BE2C (cell line): ENCODE measurements around the gene PRPF40B.

Experiments
- DNase-seq: peaks from one replicate; pipeline ENCODE4 v3.0.0-alpha.2; 2020
- H3K27me3 ChIP-seq: fragments of 250-450 bp; sonication (Bioruptor Pico); 2 replicates; pipeline ENCODE4 v1.5.1; 2020; ENCODE audit warnings: mild to moderate bottlenecking
- H3K36me3 ChIP-seq: fragments of 250-450 bp; sonication (Bioruptor Pico); 2 replicates; pipeline ENCODE4 v1.5.1; 2020; ENCODE audit warnings: mild to moderate bottlenecking
- H3K4me1 ChIP-seq: fragments of 250-450 bp; sonication (Bioruptor Pico); 2 replicates; pipeline ENCODE4 v1.5.1; 2020
- H3K4me3 ChIP-seq: 2 replicates; pipeline ENCODE4 v1.5.1; 2011; ENCODE audit warnings: low read depth, low read length
- H3K9me3 ChIP-seq: fragments of 250-450 bp; sonication (Bioruptor Pico); 2 replicates; pipeline ENCODE4 v1.5.1; 2020
- CTCF ChIP-seq: IDR thresholded peaks from 2 replicates; pipeline ENCODE4 v1.5.1; 2012; ENCODE audit warnings: mild to moderate bottlenecking, low read depth, low read length

PRPF40B gene

GRCh38 chr12:49618576-49618975, 4.8 kb upstream of the PRPF40B start:
- Histone ChIP-seq H3K36me3 (no peaks in the 10 kb centered on the region), H3K27me3 (no peaks in the 10 kb centered on the region), H3K4me3 (no peak overlapping the region), H3K4me1 (no peaks in the 10 kb centered on the region; the same call in 1 of the 2 replicates), H3K9me3 (no peaks in the 10 kb centered on the region)
- no peak for DNase-seq
- TF ChIP-seq CTCF = no peak

DNA sequence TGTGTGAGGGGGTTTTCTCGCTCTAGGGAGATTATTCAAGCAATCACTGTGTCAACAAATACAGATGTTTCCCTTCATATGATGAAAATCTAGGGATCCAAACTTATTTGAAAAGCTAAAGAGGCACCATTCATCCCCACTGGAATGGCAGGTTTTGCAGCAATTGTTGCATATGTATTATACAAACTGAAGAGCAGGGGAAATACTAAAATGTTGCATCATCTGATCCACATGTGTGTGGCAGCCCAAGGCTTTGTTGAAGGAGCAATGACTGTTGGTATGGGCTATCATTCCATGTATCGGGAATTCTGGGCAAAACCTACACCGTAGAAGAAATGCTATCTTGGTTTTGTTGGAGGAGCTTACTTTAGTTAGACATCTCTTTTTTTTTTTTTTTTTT, 4.1 kb upstream of the PRPF40B start:
- no peaks in the 10 kb centered on the region for H3K36me3 ChIP-seq
- DNase-seq = no peak
- H3K27me3 ChIP-seq = no peaks in the 10 kb centered on the region
- TF ChIP-seq CTCF = no peak
- no peaks in the 10 kb centered on the region; the same call in 1 of the 2 replicates for H3K4me1 ChIP-seq
- H3K9me3 ChIP-seq = no peaks in the 10 kb centered on the region
- no peak overlapping the region for H3K4me3 ChIP-seq

DNA sequence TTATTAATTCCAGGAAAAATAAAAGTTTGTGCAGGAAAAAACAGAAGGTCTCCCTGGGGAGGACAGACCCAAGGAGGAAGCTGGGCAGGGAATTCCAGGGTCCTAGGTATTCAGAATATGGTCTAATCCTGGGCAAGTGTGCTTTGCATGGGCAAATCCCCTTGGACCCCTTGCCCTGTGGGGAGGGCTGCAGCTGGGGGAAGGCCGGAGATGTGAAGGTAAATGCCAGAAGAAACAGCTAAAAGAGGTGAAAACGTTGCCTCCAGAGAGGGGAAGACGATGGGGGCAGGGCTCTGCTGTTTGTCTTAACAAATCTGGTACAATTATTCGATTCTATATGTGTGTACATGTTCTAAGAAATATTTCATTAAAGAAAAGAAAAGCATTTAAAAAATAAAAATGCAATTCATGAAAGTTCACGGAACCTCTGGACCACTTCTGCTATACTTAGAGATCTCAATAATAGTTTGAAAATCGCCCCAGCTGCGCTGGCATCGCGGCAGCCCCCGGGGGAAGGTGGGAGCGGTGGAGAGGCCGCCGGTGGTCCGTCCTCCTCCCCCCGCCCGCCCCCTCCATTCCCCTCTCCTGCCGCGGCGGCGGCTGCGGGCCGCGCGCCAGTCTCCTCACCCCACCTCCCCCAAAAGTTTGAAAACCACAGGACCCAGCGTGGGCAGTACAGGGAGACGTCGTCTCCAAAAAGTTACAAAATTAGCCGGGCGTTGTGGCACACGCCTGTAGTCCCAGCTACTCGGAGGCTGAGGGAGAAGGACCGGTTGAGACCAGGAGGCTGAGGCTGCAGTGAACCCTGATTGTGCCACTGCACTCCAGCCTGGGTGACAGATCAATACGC, 1.5 kb upstream of the PRPF40B start:
- no peak for DNase-seq
- Histone ChIP-seq H3K9me3 (no peaks in the 10 kb centered on the region), H3K27me3 (no peaks in the 10 kb centered on the region), H3K36me3 (no peaks in the 10 kb centered on the region), H3K4me3 (peak overlapping the region; percentile 76), H3K4me1 (no peaks in the 10 kb centered on the region)
- no peak for TF ChIP-seq CTCF

- Histone ChIP-seq H3K36me3 (no peaks in the 10 kb centered on the region), H3K4me3 (peak overlapping the region; percentile 76), H3K4me1 (no peaks in the 10 kb centered on the region), H3K27me3 (no peaks in the 10 kb centered on the region), H3K9me3 (no peaks in the 10 kb centered on the region)
- no peak for TF ChIP-seq CTCF
- peak; percentile 35 for DNase-seq
Observed at GRCh38 chr12:49622501-49623141, 740 bp upstream of the PRPF40B start.

DNA sequence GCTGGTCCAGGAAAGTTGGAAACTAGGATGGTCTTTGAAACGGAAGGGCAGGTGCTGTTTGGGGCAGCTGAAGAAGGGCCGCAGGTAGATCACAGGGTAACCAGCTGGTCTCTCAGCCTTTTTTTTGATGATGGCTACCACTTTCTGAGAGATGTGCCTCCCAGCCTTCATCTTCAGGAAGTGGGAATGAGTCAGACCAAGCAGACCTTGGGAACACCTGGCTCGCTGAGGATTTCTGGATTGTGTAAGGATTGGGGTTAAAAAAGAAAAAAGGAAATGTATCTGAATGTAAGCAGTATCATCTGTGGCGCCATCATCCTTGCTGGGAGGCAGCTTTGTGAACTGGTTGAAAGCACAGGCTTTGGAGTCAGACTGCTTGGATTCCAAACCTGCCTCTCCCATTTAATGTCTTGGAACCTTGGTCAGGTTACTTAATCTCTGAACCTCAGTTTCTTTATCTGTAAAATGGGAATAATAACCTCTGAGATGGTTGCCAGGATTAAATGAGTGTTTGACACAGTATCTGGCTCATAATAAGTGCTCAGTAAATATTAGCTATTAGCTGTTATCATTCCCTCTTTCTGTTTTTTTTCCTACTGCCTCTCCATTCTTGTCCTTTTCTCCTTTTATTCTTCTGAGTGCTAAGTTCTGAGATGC, 1.7 kb downstream of the PRPF40B start:
- no peak for DNase-seq
- Histone ChIP-seq H3K36me3 (no peaks in the 10 kb centered on the region), H3K27me3 (no peaks in the 10 kb centered on the region; the same call in 1 of the 2 replicates), H3K9me3 (no peaks in the 10 kb centered on the region), H3K4me3 (no peak overlapping the region), H3K4me1 (no peaks in the 10 kb centered on the region)
- TF ChIP-seq CTCF = no peak
